22Rv1 (cell line): ENCODE data around the gene IKBKG.

Experiments
- CTCF ChIP-seq: fragments of 450-650 bp; IDR thresholded peaks from 2 replicates; pipeline ENCODE4 v1.5.1; 2017; ENCODE audit warnings: mild to moderate bottlenecking
- ZFX ChIP-seq: fragments of 450-650 bp; IDR thresholded peaks from 2 replicates; pipeline ENCODE4 v1.6.1; 2017; ENCODE audit warnings: antibody characterized with exemption, borderline replicate concordance

- TF ChIP-seq CTCF (no peak), ZFX (no peak)
These were observed 60.0 kb downstream of the IKBKG start for GRCh38 chrX:154607370-154607769.
